ENCODE measurements around the gene BUB1B. TPM values are rescaled to one million over a fixed set of nuclear protein-coding genes. Genes with fewer than 3 reads are reported as not detected.
"Not testable (repeated sequence)": the region's sequence is repeated elsewhere in the genome, so short reads cannot be mapped to it uniquely, and the experiment has no call there.

The BUB1B gene
- 11.4 TPM for total RNA-seq

- peak; percentile 80 to 95 for DNase-seq (ENCODE audit: low spot score in 2 of 2)
- FAIRE-seq, result no peak
Observed at GRCh38 chr15:40160689-40161688, at the start of gene BUB1B. BUB1B (plus strand) TSS chr15:40161069; CDS start chr15:40161221, 152 bp downstream.

GRCh38 chr15:40111888-40112287, 49.0 kb upstream of the BUB1B start:
- FAIRE-seq (no peak), DNase-seq (ENCODE audit: low spot score in 2 of 2) (peak in 1 of 2 donors; percentile 2)

GRCh38 chr15:40112789-40113188, 48.1 kb upstream of the BUB1B start:
- no peak for DNase-seq (ENCODE audit: low spot score in 2 of 2)
- FAIRE-seq, result no peak

GRCh38 chr15:40114218-40114617, 46.7 kb upstream of the BUB1B start:
- DNase-seq (ENCODE audit: low spot score in 2 of 2), result no peak
- no peak for FAIRE-seq

- FAIRE-seq; DNase-seq (ENCODE audit: low spot score in 2 of 2): not testable (repeated sequence)
Observed at GRCh38 chr15:40115106-40115505, 45.8 kb upstream of the BUB1B start.

GRCh38 chr15:40115670-40116093, 45.2 kb upstream of the BUB1B start:
- no peak for DNase-seq (ENCODE audit: low spot score in 2 of 2)
- FAIRE-seq, result no peak

- FAIRE-seq, result no peak
Observed at GRCh38 chr15:40118473-40118872, 42.4 kb upstream of the BUB1B start.

GRCh38 chr15:40121911-40122638, 38.8 kb upstream of the BUB1B start:
- no peak for DNase-seq (ENCODE audit: low spot score in 2 of 2)
- no peak for FAIRE-seq

More at GRCh38 chr15:40118473-40118872, 42.4 kb upstream of the BUB1B start:
- DNase-seq (ENCODE audit: low spot score in 2 of 2), result no peak

- FAIRE-seq, result not testable (repeated sequence)
Observed at GRCh38 chr15:40122989-40123388, 37.9 kb upstream of the BUB1B start.

GRCh38 chr15:40123863-40124262, 37.0 kb upstream of the BUB1B start:
- FAIRE-seq; DNase-seq (ENCODE audit: low spot score in 2 of 2): not testable (repeated sequence)

More at GRCh38 chr15:40122989-40123388, 37.9 kb upstream of the BUB1B start:
- DNase-seq (ENCODE audit: low spot score in 2 of 2), result not testable (repeated sequence)

GRCh38 chr15:40124333-40124732, 36.5 kb upstream of the BUB1B start:
- not testable (repeated sequence) for FAIRE-seq; DNase-seq (ENCODE audit: low spot score in 2 of 2)

GRCh38 chr15:40124807-40125285, 36.0 kb upstream of the BUB1B start:
- not testable (repeated sequence) for FAIRE-seq

GRCh38 chr15:40125950-40126349, 34.9 kb upstream of the BUB1B start:
- FAIRE-seq (peak; percentile 99), DNase-seq (ENCODE audit: low spot score in 2 of 2) (no peak)

More at GRCh38 chr15:40124807-40125285, 36.0 kb upstream of the BUB1B start:
- not testable (repeated sequence) for DNase-seq (ENCODE audit: low spot score in 2 of 2)

- FAIRE-seq (no peak), DNase-seq (ENCODE audit: low spot score in 2 of 2) (no peak)
Observed at GRCh38 chr15:40128766-40129660, 31.9 kb upstream of the BUB1B start.

- DNase-seq (ENCODE audit: low spot score in 2 of 2), result no peak
- no peak for FAIRE-seq
Observed at GRCh38 chr15:40130118-40130517, 30.8 kb upstream of the BUB1B start.

GRCh38 chr15:40130799-40131502, 29.9 kb upstream of the BUB1B start:
- no peak for DNase-seq (ENCODE audit: low spot score in 2 of 2)
- FAIRE-seq, result no peak

GRCh38 chr15:40133544-40133943, 27.3 kb upstream of the BUB1B start:
- DNase-seq (ENCODE audit: low spot score in 2 of 2) (no peak), FAIRE-seq (no peak)

GRCh38 chr15:40134885-40135284, 26.0 kb upstream of the BUB1B start:
- DNase-seq (ENCODE audit: low spot score in 2 of 2) (no peak), FAIRE-seq (no peak)

GRCh38 chr15:40135846-40136450, 24.9 kb upstream of the BUB1B start:
- not testable (repeated sequence) for DNase-seq (ENCODE audit: low spot score in 2 of 2); FAIRE-seq

Data from frontal cortex (tissue), 4 donors.